SU-DHL-6 (cell line): Measurements from ENCODE around the gene KCNIP2.

Experiments
- H2AFZ ChIP-seq: fragments of 200-600 bp; sonication (generic); 2 replicates; pipeline ENCODE4 v1.6.1; 2014; ENCODE audit warnings: low read depth, mild to moderate bottlenecking, moderate library complexity, mixed read lengths, antibody characterized with exemption, low read length; ENCODE audit not compliant: severe bottlenecking
- H3F3A ChIP-seq: fragments of 200-600 bp; shearing (Covaris generic); 2 replicates; pipeline ENCODE4 v1.6.0; 2016; ENCODE audit warnings: antibody characterized with exemption, mild to moderate bottlenecking; ENCODE audit not compliant: insufficient read depth
- H3K27ac ChIP-seq: fragments of 200-600 bp; sonication (generic); 2 replicates; pipeline ENCODE4 v1.5.1; 2016; ENCODE audit warnings: low read depth, mild to moderate bottlenecking, low read length, moderate library complexity, mixed read lengths
- H3K27me3 ChIP-seq: fragments of 200-600 bp; sonication (generic), shearing (Covaris generic); 2 replicates; pipeline ENCODE4 v1.6.0; 2014; ENCODE audit warnings: mild to moderate bottlenecking, low read length
- H3K36me3 ChIP-seq: fragments of 200-600 bp; sonication (generic); 2 replicates; pipeline ENCODE4 v1.6.1; 2014; ENCODE audit warnings: mild to moderate bottlenecking, low read length, mixed read lengths
- H3K4me2 ChIP-seq: fragments of 300-600, 200-600 bp; shearing (Covaris generic), sonication (generic); 2 replicates; pipeline ENCODE4 v1.6.0; 2014; ENCODE audit warnings: low read length, low read depth, mild to moderate bottlenecking; ENCODE audit not compliant: poor library complexity, severe bottlenecking
- H3K4me3 ChIP-seq: fragments of 200-600 bp; sonication (generic); 2 replicates; pipeline ENCODE4 v1.5.1; 2014; ENCODE audit warnings: antibody characterized with exemption, low read length, mild to moderate bottlenecking, mixed read lengths; ENCODE audit not compliant: insufficient read depth, poor library complexity, severe bottlenecking
- H3K79me2 ChIP-seq: fragments of 200-600 bp; sonication (generic); 2 replicates; pipeline ENCODE4 v1.6.1; 2014; ENCODE audit warnings: mild to moderate bottlenecking, low read length, moderate library complexity; ENCODE audit not compliant: insufficient read depth
- H3K9ac ChIP-seq: fragments of 200-600 bp; sonication (generic); 2 replicates; pipeline ENCODE4 v1.7.0; 2014; ENCODE audit warnings: mild to moderate bottlenecking, low read length
- H3K9me2 ChIP-seq: fragments of 200-600 bp; sonication (generic); replicated peaks from 2 replicates; pipeline ENCODE4 v1.6.1; 2014; ENCODE audit warnings: low read length; ENCODE audit not compliant: insufficient read depth
- H3K9me3 ChIP-seq: fragments of 200-600 bp; sonication (generic); 2 replicates; pipeline ENCODE4 v1.6.1; 2014; ENCODE audit warnings: low read length, mixed read lengths; ENCODE audit not compliant: insufficient read depth
- H4K20me1 ChIP-seq: fragments of 200-600 bp; sonication (generic); 2 replicates; pipeline ENCODE4 v1.6.1; 2014; ENCODE audit warnings: low read depth, mild to moderate bottlenecking, antibody characterized with exemption, low read length, moderate library complexity, mixed read lengths
- CTCF ChIP-seq: fragments of 200-600 bp; sonication (generic); IDR thresholded peaks from one replicate; pipeline ENCODE4 v1.5.1; 2017; ENCODE audit warnings: antibody characterized with exemption, mild to moderate bottlenecking, low read length, moderate library complexity; ENCODE audit not compliant: insufficient read depth, poor library complexity, severe bottlenecking
- EZH2phosphoT487 ChIP-seq: fragments of 200-600 bp; sonication (generic), shearing (Covaris generic); conservative IDR thresholded peaks from 2 replicates; pipeline ENCODE4 v1.6.1; 2018; ENCODE audit warnings: mild to moderate bottlenecking, antibody characterized with exemption, low read length, moderate library complexity, mixed read lengths

The KCNIP2 gene

DNA sequence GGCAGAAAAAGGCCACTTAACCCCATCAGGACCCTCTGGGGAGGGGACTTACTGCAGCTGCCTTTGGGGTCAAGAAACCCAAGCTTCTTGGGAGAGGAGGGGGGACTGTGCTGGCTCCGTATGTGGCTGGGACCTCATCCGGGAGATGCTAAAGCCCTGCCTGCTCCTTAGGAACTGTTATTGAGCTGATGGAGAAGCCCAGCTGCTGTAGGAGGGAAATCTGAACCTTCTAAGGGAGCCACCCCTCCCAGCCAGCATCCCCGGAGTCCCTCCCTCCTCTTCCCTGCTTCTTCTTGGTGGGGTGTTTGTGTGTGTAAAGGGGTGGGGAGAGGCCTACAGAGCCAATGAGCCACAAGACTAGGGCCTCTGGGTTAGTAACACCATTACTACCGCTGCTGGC, 8.2 kb downstream of the KCNIP2 start:
- Histone ChIP-seq H3K9me3 (no peaks in the 10 kb centered on the region), H3K4me2 (no peak overlapping the region), H2AFZ (no peak overlapping the region), H3F3A (no peaks in the 10 kb centered on the region), H3K27ac (no peak overlapping the region), H3K27me3 (no peaks in the 10 kb centered on the region), H3K4me3 (no peak overlapping the region), H3K9me2 (no peaks in the 10 kb centered on the region), H3K36me3 (no peaks in the 10 kb centered on the region), H3K79me2 (no peaks in the 10 kb centered on the region), H4K20me1 (no peaks in the 10 kb centered on the region), H3K9ac (no peak overlapping the region)
- TF ChIP-seq CTCF, result no peak
- TF ChIP-seq EZH2phosphoT487, result no peak

GRCh38 chr10:101834341-101834740, 9.3 kb downstream of the KCNIP2 start:
- Histone ChIP-seq H3K4me3 (no peak overlapping the region), H2AFZ (no peak overlapping the region), H3F3A (peaks cover 6% of the 10 kb centered on the region), H3K4me2 (no peak overlapping the region), H3K9me3 (no peaks in the 10 kb centered on the region), H3K27me3 (no peaks in the 10 kb centered on the region), H3K36me3 (no peaks in the 10 kb centered on the region), H3K9me2 (no peaks in the 10 kb centered on the region), H3K27ac (no peak overlapping the region), H3K9ac (no peak overlapping the region), H4K20me1 (no peaks in the 10 kb centered on the region), H3K79me2 (no peaks in the 10 kb centered on the region)
- TF ChIP-seq CTCF (no peak), EZH2phosphoT487 (no peak)

DNA sequence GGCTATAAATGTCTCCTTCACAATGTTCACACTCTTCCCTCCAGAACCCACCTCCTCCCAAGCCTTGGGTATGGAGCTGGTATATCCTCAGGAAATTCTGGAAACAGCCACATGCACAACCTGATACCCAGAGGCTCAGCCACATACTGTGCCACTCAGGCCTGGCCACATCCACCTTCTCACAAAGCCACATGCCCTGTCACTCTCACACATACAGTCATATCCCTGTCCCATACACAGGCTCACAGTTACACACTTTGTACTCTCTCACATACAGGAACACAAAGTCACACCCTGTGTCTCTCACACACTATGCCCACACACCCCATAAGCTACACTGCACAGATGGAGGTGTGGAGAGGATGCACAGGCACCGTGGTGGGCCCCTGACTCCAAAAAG, 10.1 kb downstream of the KCNIP2 start:
- TF ChIP-seq EZH2phosphoT487 (no peak), CTCF (no peak)
- no peaks in the 10 kb centered on the region for H3K27me3 ChIP-seq
- no peak overlapping the region for H2AFZ ChIP-seq
- H3K9me3 ChIP-seq, result no peaks in the 10 kb centered on the region
- no peaks in the 10 kb centered on the region for H3K79me2 ChIP-seq
- no peaks in the 10 kb centered on the region for H4K20me1 ChIP-seq
- H3F3A ChIP-seq, result peaks cover 6% of the 10 kb centered on the region
- no peak overlapping the region for H3K9ac ChIP-seq
- H3K27ac ChIP-seq, result no peak overlapping the region
- H3K4me2 ChIP-seq, result no peak overlapping the region
- no peak overlapping the region for H3K4me3 ChIP-seq
- H3K9me2 ChIP-seq, result no peaks in the 10 kb centered on the region
- no peaks in the 10 kb centered on the region for H3K36me3 ChIP-seq

GRCh38 chr10:101832325-101832771, 11.3 kb downstream of the KCNIP2 start:
- Histone ChIP-seq H4K20me1 (no peaks in the 10 kb centered on the region), H3K9me2 (no peaks in the 10 kb centered on the region), H3K79me2 (no peaks in the 10 kb centered on the region), H3K4me2 (no peak overlapping the region), H2AFZ (no peak overlapping the region), H3F3A (peaks cover 6% of the 10 kb centered on the region), H3K9ac (no peak overlapping the region), H3K27ac (no peak overlapping the region), H3K36me3 (no peaks in the 10 kb centered on the region), H3K27me3 (no peaks in the 10 kb centered on the region), H3K4me3 (no peak overlapping the region), H3K9me3 (no peaks in the 10 kb centered on the region)
- TF ChIP-seq CTCF (no peak), EZH2phosphoT487 (no peak)
